ENCODE measurements around the gene ERICH6.

Gene ERICH6

GRCh38 chr3:150620002-150620689, 83.6 kb downstream of the ERICH6 start:
- Histone ChIP-seq H3K27ac (ENCODE audit: low read length) (no peak overlapping the region), H3K36me3 (ENCODE audit: insufficient read depth, low read length) (peaks cover 11% of the 10 kb centered on the region; the same call in 1 of the 2 replicates), H3K4me2 (ENCODE audit: insufficient read depth, low read length) (no peak overlapping the region), H3K4me1 (ENCODE audit: insufficient read depth, low read length) (no peaks in the 10 kb centered on the region), H3K4me3 (ENCODE audit: low read depth in 1 of 2, low read length in 2 of 2) (no peak overlapping the region), H3K27me3 (ENCODE audit: insufficient read depth, low read length, poor library complexity) (no peaks in the 10 kb centered on the region), H3K9me3 (ENCODE audit: insufficient read depth, low read length, severe bottlenecking) (no peaks in the 10 kb centered on the region), H3K9ac (ENCODE audit: low read depth, low read length) (no peak overlapping the region), H2AFZ (ENCODE audit: low read depth, low read length) (no peak overlapping the region), H4K20me1 (ENCODE audit: insufficient read depth, low read length) (peaks cover 22% of the 10 kb centered on the region; the same call in 1 of the 2 replicates), H3K79me2 (ENCODE audit: insufficient read depth, low read length) (peaks cover 66% of the 10 kb centered on the region)
- no peak for ATAC-seq (ENCODE audit: insufficient read depth, low read depth)
- DNase-seq: no peak
- no peak for TF ChIP-seq EZH2 (IDR thresholded peaks at IDR 0.05; ENCODE audit: borderline replicate concordance, low read depth, low read length, severe bottlenecking)
- TF ChIP-seq, protein P1, sequence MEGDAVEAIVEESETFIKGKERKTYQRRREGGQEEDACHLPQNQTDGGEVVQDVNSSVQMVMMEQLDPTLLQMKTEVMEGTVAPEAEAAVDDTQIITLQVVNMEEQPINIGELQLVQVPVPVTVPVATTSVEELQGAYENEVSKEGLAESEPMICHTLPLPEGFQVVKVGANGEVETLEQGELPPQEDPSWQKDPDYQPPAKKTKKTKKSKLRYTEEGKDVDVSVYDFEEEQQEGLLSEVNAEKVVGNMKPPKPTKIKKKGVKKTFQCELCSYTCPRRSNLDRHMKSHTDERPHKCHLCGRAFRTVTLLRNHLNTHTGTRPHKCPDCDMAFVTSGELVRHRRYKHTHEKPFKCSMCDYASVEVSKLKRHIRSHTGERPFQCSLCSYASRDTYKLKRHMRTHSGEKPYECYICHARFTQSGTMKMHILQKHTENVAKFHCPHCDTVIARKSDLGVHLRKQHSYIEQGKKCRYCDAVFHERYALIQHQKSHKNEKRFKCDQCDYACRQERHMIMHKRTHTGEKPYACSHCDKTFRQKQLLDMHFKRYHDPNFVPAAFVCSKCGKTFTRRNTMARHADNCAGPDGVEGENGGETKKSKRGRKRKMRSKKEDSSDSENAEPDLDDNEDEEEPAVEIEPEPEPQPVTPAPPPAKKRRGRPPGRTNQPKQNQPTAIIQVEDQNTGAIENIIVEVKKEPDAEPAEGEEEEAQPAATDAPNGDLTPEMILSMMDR (IDR thresholded peaks at IDR 0.05; ENCODE audit: borderline replicate concordance, extremely low read depth, low read length, poor library complexity, severe bottlenecking): no peak

GRCh38 chr3:150613709-150614480, 89.8 kb downstream of the ERICH6 start:
- Histone ChIP-seq H4K20me1 (ENCODE audit: insufficient read depth, low read length) (peaks cover 42% of the 10 kb centered on the region), H3K36me3 (ENCODE audit: insufficient read depth, low read length) (peaks cover 28% of the 10 kb centered on the region), H3K4me1 (ENCODE audit: insufficient read depth, low read length) (peaks cover 11% of the 10 kb centered on the region; the same call in 1 of the 2 replicates), H3K4me3 (ENCODE audit: low read depth in 1 of 2, low read length in 2 of 2) (no peak overlapping the region), H3K79me2 (ENCODE audit: insufficient read depth, low read length) (peaks cover 82% of the 10 kb centered on the region), H3K9me3 (ENCODE audit: insufficient read depth, low read length, severe bottlenecking) (no peaks in the 10 kb centered on the region), H2AFZ (ENCODE audit: low read depth, low read length) (no peak overlapping the region), H3K4me2 (ENCODE audit: insufficient read depth, low read length) (no peak overlapping the region), H3K27me3 (ENCODE audit: insufficient read depth, low read length, poor library complexity) (no peaks in the 10 kb centered on the region), H3K27ac (ENCODE audit: low read length) (no peak overlapping the region), H3K9ac (ENCODE audit: low read depth, low read length) (no peak overlapping the region)
- TF ChIP-seq EZH2 (IDR thresholded peaks at IDR 0.05; ENCODE audit: borderline replicate concordance, low read depth, low read length, severe bottlenecking): no peak
- TF ChIP-seq, protein P1 (IDR thresholded peaks at IDR 0.05; ENCODE audit: borderline replicate concordance, extremely low read depth, low read length, poor library complexity, severe bottlenecking): no peak
- ATAC-seq (ENCODE audit: insufficient read depth, low read depth): no peak; the same call in 2 of the 3 replicates
- DNase-seq: no peak

- no peak for DNase-seq
- H3K9ac ChIP-seq (ENCODE audit: low read depth, low read length): no peak overlapping the region
- H3K4me2 ChIP-seq (ENCODE audit: insufficient read depth, low read length): no peak overlapping the region
- peaks cover 43% of the 10 kb centered on the region for H4K20me1 ChIP-seq (ENCODE audit: insufficient read depth, low read length)
- peaks cover 82% of the 10 kb centered on the region for H3K79me2 ChIP-seq (ENCODE audit: insufficient read depth, low read length)
- H3K36me3 ChIP-seq (ENCODE audit: insufficient read depth, low read length): peaks cover 28% of the 10 kb centered on the region
- H3K27me3 ChIP-seq (ENCODE audit: insufficient read depth, low read length, poor library complexity): no peaks in the 10 kb centered on the region
- H3K4me1 ChIP-seq (ENCODE audit: insufficient read depth, low read length): peaks cover 13% of the 10 kb centered on the region; the same call in 1 of the 2 replicates
- no peak for TF ChIP-seq EZH2 (IDR thresholded peaks at IDR 0.05; ENCODE audit: borderline replicate concordance, low read depth, low read length, severe bottlenecking)
- TF ChIP-seq, protein P1 (IDR thresholded peaks at IDR 0.05; ENCODE audit: borderline replicate concordance, extremely low read depth, low read length, poor library complexity, severe bottlenecking): no peak
- H3K9me3 ChIP-seq (ENCODE audit: insufficient read depth, low read length, severe bottlenecking): no peaks in the 10 kb centered on the region
- ATAC-seq (ENCODE audit: insufficient read depth, low read depth): no peak
- no peak overlapping the region for H3K27ac ChIP-seq (ENCODE audit: low read length)
- H3K4me3 ChIP-seq (ENCODE audit: low read depth in 1 of 2, low read length in 2 of 2): no peak overlapping the region
- no peak overlapping the region for H2AFZ ChIP-seq (ENCODE audit: low read depth, low read length)
Measured at GRCh38 chr3:150613034-150613433, 90.7 kb downstream of the ERICH6 start.

Measured in DND-41 (cell line).